K562 (cell line): Measurements from ENCODE around the gene COPRS. TPM values are rescaled to one million over a fixed set of nuclear protein-coding genes. Genes with fewer than 3 reads are reported as not detected.

Experiments used
- ATAC-seq: fragments of 200-7000 bp; cut with Tn5 transposase; 3 replicates; pipeline ENCODE4 v1.9.1; 2020; ENCODE audit warnings: moderate library complexity
- BruUV-seq: library from RNA; stranded (reverse); fragments of 400-500 nt; replicated peaks from 2 replicates; lab custom pipeline; 2021; lab: Mats Ljungman, UMichigan
- CTCF ChIA-PET: fragments of 300-600 bp; formaldehyde crosslinking; extraction: SDS; loops from one replicate; lab custom pipeline; 2021; ENCODE audit warnings: low intra/inter-chr PET ratio; lab: Yijun Ruan, JAX
- POLR2A ChIA-PET: fragments of 300-600, 350-650 bp; sonication (Branson Sonifier 250); formaldehyde crosslinking; extraction: SDS; loops from one replicate; lab custom pipeline; 2021; ENCODE audit warnings: antibody characterized with exemption, inconsistent platforms; lab: Yijun Ruan, JAX
- DNase-seq, 4 experiments: peaks; one replicate each; pipeline versions ENCODE4 v3.0.0 to v3.0.0-alpha.2; 2011 to 2018; ENCODE audit warnings: low spot score in 3 of 4, mixed read lengths in 3 of 4; ENCODE audit errors: extremely low read depth in 1 of 4
- FAIRE-seq: peaks from 2 replicates; lab custom pipeline; 2011; peaks lifted over from hg19 to GRCh38; lab: Jason Lieb, UNC
- H2AFZ ChIP-seq: 2 replicates; pipeline ENCODE4 v1.6.0; 2011; ENCODE audit warnings: low read depth, low read length, control low read depth, inconsistent platforms
- H3K27ac ChIP-seq: fragments of 200-600 bp; 3 replicates; pipeline ENCODE4 v1.8.0; 2011; ENCODE audit warnings: low read depth, mild to moderate bottlenecking, control low read depth, inconsistent platforms, low read length, moderate library complexity, mixed read lengths; ENCODE audit errors: extremely low read depth
- H3K27me3 ChIP-seq, 2 experiments: fragments of 300-600 bp in 1 of 2; 2 replicates in 1 of 2; 3 replicates in 1 of 2; pipeline versions ENCODE4 v1.6.0 to v1.8.0; 2011; ENCODE audit warnings: inconsistent platforms in 2 of 2, low read length in 2 of 2, mild to moderate bottlenecking in 1 of 2, mixed read lengths in 1 of 2, moderate library complexity in 1 of 2; ENCODE audit not compliant: control insufficient read depth in 2 of 2, insufficient read depth in 2 of 2
- H3K36me3 ChIP-seq: fragments of 300-600 bp; 3 replicates; pipeline ENCODE4 v1.8.0; 2011; ENCODE audit warnings: mild to moderate bottlenecking, low read length, inconsistent platforms; ENCODE audit not compliant: control insufficient read depth, insufficient read depth
- H3K4me1 ChIP-seq, 2 experiments: fragments of 200-600 bp in 1 of 2; replicated peaks in 1 of 2; 2 replicates in 1 of 2; 3 replicates in 1 of 2; pipeline versions ENCODE4 v1.5.1 to v1.8.0; 2011; ENCODE audit warnings: inconsistent platforms in 2 of 2, low read length in 2 of 2, mild to moderate bottlenecking in 1 of 2, mixed read lengths in 1 of 2, moderate library complexity in 1 of 2; ENCODE audit not compliant: control insufficient read depth in 2 of 2, insufficient read depth in 2 of 2
- H3K4me2 ChIP-seq: 2 replicates; pipeline ENCODE4 v1.6.1; 2011; ENCODE audit warnings: low read length, control low read depth, inconsistent platforms, mixed read lengths; ENCODE audit not compliant: insufficient read depth
- H3K4me3 ChIP-seq: fragments of 200-600 bp; sonication (generic), shearing (Covaris generic); 2 replicates; pipeline ENCODE4 v1.5.1; 2016; ENCODE audit warnings: control low read depth, inconsistent platforms
- H3K79me2 ChIP-seq: fragments of 200-600 bp; 3 replicates; pipeline ENCODE4 v1.8.0; 2011; ENCODE audit warnings: low read length, inconsistent platforms; ENCODE audit not compliant: control insufficient read depth, insufficient read depth
- H3K9ac ChIP-seq, 2 experiments: 2 replicates each; pipeline versions ENCODE4 v1.6.0 to v1.6.1; 2011; ENCODE audit warnings: low read depth in 2 of 2, low read length in 2 of 2, control low read depth in 1 of 2, inconsistent platforms in 1 of 2, mild to moderate bottlenecking in 1 of 2, mixed read lengths in 1 of 2; ENCODE audit not compliant: insufficient read depth in 1 of 2
- H3K9me1 ChIP-seq: one replicate; pipeline ENCODE4 v1.6.0; 2011; ENCODE audit warnings: inconsistent platforms, mild to moderate bottlenecking, low read length, moderate library complexity; ENCODE audit not compliant: control insufficient read depth, insufficient read depth
- H3K9me3 ChIP-seq: replicated peaks from 2 replicates; pipeline ENCODE4 v1.5.1; 2011; ENCODE audit warnings: low read depth, low read length, inconsistent platforms; ENCODE audit not compliant: control insufficient read depth, insufficient read depth
- H4K20me1 ChIP-seq: replicated peaks from 2 replicates; pipeline ENCODE4 v1.6.1; 2011; ENCODE audit warnings: low read length, inconsistent platforms, mixed read lengths; ENCODE audit not compliant: control insufficient read depth, insufficient read depth
- ATF4 ChIP-seq: fragments of 450-650 bp; formaldehyde crosslinking; IDR thresholded peaks from 2 replicates; pipeline ENCODE4 v1.4.0; 2022; ENCODE audit warnings: mild to moderate bottlenecking, moderate library complexity
- CCNT2 ChIP-seq: IDR thresholded peaks from 2 replicates; pipeline ENCODE4 v1.6.1; 2011; ENCODE audit warnings: borderline replicate concordance, low read depth, mild to moderate bottlenecking, moderate library complexity, mixed read lengths, low read length; ENCODE audit not compliant: insufficient read length; ENCODE audit errors: extremely low read depth
- CTBP1 ChIP-seq: fragments of 450-650 bp; IDR thresholded peaks from 2 replicates; pipeline ENCODE4 v1.6.1; 2016; ENCODE audit warnings: borderline replicate concordance
- MECOM ChIP-seq: fragments of 250-450 bp; sonication (Bioruptor Pico); IDR thresholded peaks from 2 replicates; pipeline ENCODE4 v1.8.0; 2022; ENCODE audit warnings: inconsistent platforms
- SNAPC5 ChIP-seq: fragments of 250-450 bp; sonication (Bioruptor Pico); IDR thresholded peaks from 2 replicates; pipeline ENCODE4 v1.8.0; 2021; ENCODE audit warnings: moderate library complexity, mild to moderate bottlenecking, inconsistent platforms
- SREBF2 ChIP-seq: sonication (generic); formaldehyde crosslinking; IDR thresholded peaks from 2 replicates; pipeline ENCODE4 v1.4.0; 2020; ENCODE audit warnings: mild to moderate bottlenecking, missing genetic modification reagents
- STAT5A ChIP-seq: IDR thresholded peaks from 2 replicates; pipeline ENCODE4 v1.6.1; 2012; ENCODE audit warnings: low read length, inconsistent platforms, borderline replicate concordance
- TEAD4 ChIP-seq, 2 experiments: sonication (generic) in 1 of 2; formaldehyde crosslinking in 1 of 2; IDR thresholded peaks; 2 replicates each; pipeline versions ENCODE4 v1.6.1 to v1.8.0; 2012 to 2022; ENCODE audit warnings: borderline replicate concordance in 1 of 2, inconsistent platforms in 1 of 2, low read length in 1 of 2, mild to moderate bottlenecking in 1 of 2, missing genetic modification reagents in 1 of 2
- ZBTB26 ChIP-seq: fragments of 450-650 bp; formaldehyde crosslinking; IDR thresholded peaks from 2 replicates; pipeline ENCODE4 v1.4.0; 2022; ENCODE audit warnings: missing genetic modification characterization
- ZNF398 ChIP-seq: fragments of 250-450 bp; sonication (Bioruptor Pico); IDR thresholded peaks from 2 replicates; pipeline ENCODE4 v1.8.0; 2021; ENCODE audit warnings: moderate library complexity, mild to moderate bottlenecking, inconsistent platforms
- WGBS: fragments of 100-300 bp; shearing (Covaris generic); methylation state at CpG from one replicate; pipeline ENCODE4 v1.1.6; 2016; ENCODE audit warnings: low coverage, mixed read lengths; ENCODE audit not compliant: insufficient coverage; ENCODE audit errors: missing lambda C conversion rate; 5-methylcytosine and 5-hydroxymethylcytosine counted together
- in situ Hi-C: fragments of 300-500 bp; cut with MboI; formaldehyde crosslinking; loops from 4 replicates; pipeline ENCODE4 v1.15.0; 2018; ENCODE audit warnings: inconsistent platforms, mixed read lengths
- intact Hi-C: fragments of 100-400 bp; cut with micrococcal nuclease; formaldehyde crosslinking; loops from 2 replicates; pipeline ENCODE4 v1.14.2; 2022
- polyA plus RNA-seq, 8 experiments: library from polyadenylated mRNA; depleted of rRNA in 4 of 8; stranded (reverse) in 5 of 8; unstranded in 3 of 8; fragments of >200 nt; fragmentation: Nextera tagmentation in 2 of 8; fragmentation: Illumina TruSeq in 1 of 8; extraction: Ambion mirVana in 2 of 8; extraction: Trizol in 1 of 8; gene quantifications; 2 replicates each; pipeline versions ENCODE4 v1.2.1 to v1.2.3, GENCODE V29; 2011 to 2014; ENCODE audit warnings: inconsistent platforms in 1 of 8, missing spikeins in 1 of 8
- total RNA-seq, 7 experiments: library from RNA; depleted of rRNA in 6 of 7; stranded (reverse); fragments of >200 nt in 6 of 7; fragmentation: Illumina TruSeq in 2 of 7; extraction: Trizol in 2 of 7; gene quantifications; 2 replicates each; pipeline versions ENCODE4 v1.2.1 to v1.2.3, GENCODE V29; 2011 to 2021; ENCODE audit warnings: low replicate concordance in 1 of 7

Gene COPRS
- total and polyA plus RNA-seq, 9 of the 15 experiments (the other 6 are each of a cell fraction or from before 2014, with no cell fraction given) = 11.9 to 102 (median 60.5) TPM

GRCh38 chr17:31877911-31878702 lies 19.1 kb upstream of the COPRS start:
- no peak for TF ChIP-seq CCNT2
- TF ChIP-seq TEAD4 (IDR thresholded peaks at IDR 0.05; ENCODE audit: low read length) = no peak
- TF ChIP-seq TEAD4 (CRISPR knock-in tag; IDR thresholded peaks at IDR 0.05; ENCODE audit: borderline replicate concordance) = no peak
- no peak for TF ChIP-seq ZBTB26
- no peak for TF ChIP-seq STAT5A
- no peak for TF ChIP-seq SNAPC5 (CRISPR knock-in tag)
- no peak for TF ChIP-seq ATF4
- TF ChIP-seq MECOM (CRISPR knock-in tag) = no peak
- TF ChIP-seq SREBF2 (CRISPR knock-in tag) = no peak
- TF ChIP-seq ZNF398 = no peak
- TF ChIP-seq CTBP1 = no peak
- Histone ChIP-seq H3K9me3 (no peaks in the 10 kb centered on the region), H3K9ac (no peak overlapping the region), H3K4me1 (no peaks in the 10 kb centered on the region; a peak in 1 of 5 replicates), H3K4me3 (no peak overlapping the region), H2AFZ (no peak overlapping the region), H3K9me1 (no peaks in the 10 kb centered on the region), H3K27me3 (no peaks in the 10 kb centered on the region), H4K20me1 (no peaks in the 10 kb centered on the region), H3K79me2 (no peaks in the 10 kb centered on the region), H3K36me3 (peaks cover 87% of the 10 kb centered on the region), H3K27ac (no peak overlapping the region; the same call in 2 of the 3 replicates), H3K4me2 (no peak overlapping the region)
- CTCF ChIA-PET = no interaction called here
- intact Hi-C loops = no loop called here
- DNase-seq (no peak), FAIRE-seq (no peak), ATAC-seq (no peak)
- BruUV-seq = TSS peak; percentile 15
- POLR2A ChIA-PET = interaction anchor here (1.1 kb wide), 1 partner anchor 11 kb away, joined by 3 read pairs; no protein-coding TSS in a partner anchor
- in situ Hi-C loops = no loop called here
- WGBS = 98% methylated on average over 6 of the region's 9 CpGs
